Glomerular endothelial cell (primary cell): ENCODE measurements around the gene TMEM81. TPM values are rescaled to one million over a fixed set of nuclear protein-coding genes. Genes with fewer than 3 reads are reported as not detected.

Experiments used
- DNase-seq: peaks from one replicate; pipeline ENCODE4 v3.0.0-alpha.2; 2011; ENCODE audit warnings: low read depth, low spot score; ENCODE audit errors: extremely low read depth
- total RNA-seq: library from RNA; depleted of rRNA; stranded (reverse); fragments of >200 nt; gene quantifications from 2 replicates; pipeline ENCODE4 v1.2.3, GENCODE V29; 2015

Gene TMEM81
- total RNA-seq, 1 donor from 2014 or later: 2.3 TPM

DNA sequence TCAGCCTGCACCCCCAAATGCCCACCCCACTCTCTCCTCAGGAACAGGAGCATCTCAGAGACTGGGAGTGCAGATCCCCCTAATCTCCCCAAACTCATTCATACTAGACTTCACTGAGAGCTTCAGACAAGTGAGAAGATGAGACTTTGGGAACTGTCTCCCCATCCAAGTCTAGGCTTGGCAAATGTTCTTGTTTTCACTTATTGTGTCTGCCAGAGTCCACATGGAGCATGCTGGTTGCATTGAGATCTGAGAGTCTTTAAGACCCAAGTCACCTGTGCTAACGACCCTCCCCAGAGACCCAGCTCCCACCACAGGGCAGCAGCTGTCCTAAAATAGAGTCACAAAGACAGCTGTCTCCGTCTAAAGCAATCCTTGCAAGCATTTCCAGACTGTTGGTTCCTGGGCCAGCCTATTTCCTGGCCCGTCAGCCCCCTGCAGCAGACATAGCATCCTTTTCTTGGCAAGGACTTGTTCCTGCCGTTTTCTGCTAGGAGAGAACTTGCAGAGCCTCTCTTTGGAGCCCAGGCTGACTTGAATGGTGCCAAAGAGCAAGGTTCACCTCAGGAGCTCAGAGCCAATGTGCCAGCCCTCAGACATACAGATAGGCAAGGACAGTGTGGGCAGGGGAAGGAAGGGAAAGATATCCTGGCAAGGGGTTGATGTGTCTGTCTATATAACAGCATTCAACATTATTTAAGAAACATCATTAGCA is 43.1 kb downstream of the TMEM81 start:
- no peak for DNase-seq

DNA sequence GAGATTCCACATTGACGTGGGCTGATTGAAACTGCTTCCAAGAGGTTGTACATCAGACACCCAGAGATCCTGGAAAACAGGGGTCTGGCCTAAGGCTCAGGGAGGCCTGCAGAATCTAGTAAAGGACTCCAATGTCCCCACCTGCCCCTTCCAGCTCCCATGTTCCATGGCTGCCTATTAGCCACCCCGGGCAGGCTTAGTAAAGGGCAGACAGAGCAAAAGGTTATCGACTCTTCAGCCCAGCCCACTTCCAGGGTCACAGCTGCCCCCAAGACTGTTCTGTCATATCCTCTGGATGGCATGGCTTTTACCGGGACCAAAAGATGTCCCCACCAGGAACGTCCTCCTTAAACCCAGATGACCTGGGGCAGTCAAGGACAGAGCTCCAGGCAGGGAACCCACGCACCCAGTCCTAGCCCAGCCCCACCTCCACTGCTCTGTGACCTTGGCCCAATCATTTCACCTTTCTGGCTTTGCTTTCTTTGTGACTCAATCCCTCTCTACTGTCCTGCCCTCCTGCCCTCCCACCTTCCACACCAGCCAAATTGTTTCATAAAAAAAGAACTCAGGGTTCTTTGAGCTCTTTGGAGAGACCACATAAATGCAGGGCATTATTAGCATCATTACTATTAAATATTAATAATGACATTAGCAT is 46.0 kb downstream of the TMEM81 start:
- no peak for DNase-seq

DNA sequence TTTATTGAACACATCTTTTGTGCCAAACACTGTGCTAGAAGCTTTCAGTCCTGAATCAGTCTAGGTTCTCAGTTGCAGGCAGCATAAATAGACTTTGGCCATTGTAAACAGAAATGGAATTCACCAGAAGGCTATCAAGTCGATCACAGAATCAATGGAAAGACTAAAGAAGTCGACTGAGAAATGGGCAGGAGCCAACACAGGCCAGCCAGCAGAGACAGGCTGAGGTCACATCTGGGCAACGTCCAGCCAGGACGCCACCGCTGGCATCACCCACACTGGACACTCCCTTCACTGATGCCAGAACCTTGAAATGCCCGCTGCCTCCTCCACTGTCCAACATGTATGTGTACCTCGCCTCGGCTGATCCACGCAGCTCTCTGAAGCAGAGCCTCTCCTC is 46.7 kb downstream of the TMEM81 start:
- DNase-seq: no peak

Other genes starting within 250 kb of the TMEM81 start
- gene NFASC, start 213.6 kb downstream of the TMEM81 start, total RNA-seq: 0.06 TPM in 1 of 2 replicates, not detected in the other
- gene CNTN2, start 41.2 kb downstream of the TMEM81 start, total RNA-seq: not detected in 2 replicates
- gene RBBP5, start 37.5 kb upstream of the TMEM81 start, total RNA-seq: 13.9 and 14.5 TPM in 2 replicates
- 7.4 and 10.3 TPM in 2 replicates for gene DSTYK, start 127.2 kb upstream of the TMEM81 start, total RNA-seq
- gene TMCC2, start 143.5 kb upstream of the TMEM81 start, total RNA-seq: 3.7 and 5.3 TPM in 2 replicates
- gene NUAK2, start 237.3 kb upstream of the TMEM81 start, total RNA-seq: 14.4 and 17.7 TPM in 2 replicates